Prostate gland (tissue), 2 donors: Measurements from ENCODE around the gene ACTL8.

Source experiments
- CTCF ChIP-seq, 4 experiments: fragments of 200-600 bp in 2 of 4; fragments of 450-650 bp in 2 of 4; sonication (generic) in 2 of 4; IDR thresholded peaks; 1 replicate in 3 of 4; 2 replicates in 1 of 4; pipeline ENCODE4 v1.5.1; 2016 to 2019; ENCODE audit warnings: antibody characterized with exemption in 4 of 4, mild to moderate bottlenecking in 2 of 4, moderate library complexity in 2 of 4
- POLR2A ChIP-seq: fragments of 450-650 bp; IDR thresholded peaks from one replicate; pipeline ENCODE4 v1.6.1; 2016; ENCODE audit warnings: antibody characterized with exemption, mild to moderate bottlenecking
- POLR2AphosphoS5 ChIP-seq: sonication (generic); formaldehyde crosslinking; IDR thresholded peaks from one replicate; pipeline ENCODE4 v1.6.1; 2017; ENCODE audit warnings: antibody characterized with exemption

GRCh38 chr1:17776426-17776825 lies 21.3 kb downstream of the ACTL8 start:
- TF ChIP-seq CTCF (IDR thresholded peaks at IDR 0.05), result no peak
- TF ChIP-seq POLR2A, result no peak
- TF ChIP-seq POLR2AphosphoS5, result no peak
